HG03378 (cell line): ENCODE results near the gene FCHO1.
A peak's percentile ranks its signal among the peaks of the same experiment; 100 is the strongest.
"Not testable (repeated sequence)": the region's sequence is repeated elsewhere in the genome, so short reads cannot be mapped to it uniquely, and the experiment has no call there.

ENCODE experiments used
- ATAC-seq: cut with Tn5 transposase; IDR thresholded peaks from one replicate; pipeline ENCODE4 v1.9.1; 2021; ENCODE audit warnings: mild to moderate bottlenecking, moderate library complexity; ENCODE audit not compliant: unreplicated experiment

Gene FCHO1

DNA sequence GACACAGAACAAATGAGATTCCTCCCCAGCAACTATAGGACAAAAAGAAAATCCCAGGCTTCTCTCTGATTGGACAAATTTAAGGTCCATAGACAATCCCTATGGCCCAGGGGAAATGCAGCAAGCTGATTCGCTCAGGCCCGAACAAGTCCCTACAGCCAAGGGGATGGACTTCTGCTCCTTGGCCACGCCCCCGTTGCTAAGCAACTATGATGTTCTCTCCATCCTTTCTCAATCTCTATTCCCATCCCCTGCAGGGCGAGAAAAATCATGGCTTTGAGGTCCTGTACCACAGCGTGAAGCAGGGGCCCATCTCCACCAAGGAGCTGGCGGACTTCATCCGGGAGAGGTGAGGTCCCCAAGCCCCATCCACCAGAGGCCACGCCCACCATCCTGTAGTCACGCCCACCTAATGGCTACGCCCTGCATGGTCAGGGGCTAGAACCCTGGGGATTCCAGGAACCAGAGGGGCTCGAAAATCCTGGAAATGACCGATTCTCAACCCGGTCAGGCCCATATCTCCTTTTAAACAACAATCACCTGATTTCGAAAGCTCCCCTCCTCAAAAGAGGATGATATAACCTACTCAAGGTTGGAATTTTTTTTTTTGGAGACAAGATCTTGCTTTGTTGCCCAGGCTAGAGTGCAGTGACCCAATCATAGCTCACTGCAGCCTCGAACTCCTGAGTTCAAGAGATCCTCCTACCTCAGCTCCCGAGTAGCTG, 11.4 kb downstream of the FCHO1 start:
- no peak for ATAC-seq

DNA sequence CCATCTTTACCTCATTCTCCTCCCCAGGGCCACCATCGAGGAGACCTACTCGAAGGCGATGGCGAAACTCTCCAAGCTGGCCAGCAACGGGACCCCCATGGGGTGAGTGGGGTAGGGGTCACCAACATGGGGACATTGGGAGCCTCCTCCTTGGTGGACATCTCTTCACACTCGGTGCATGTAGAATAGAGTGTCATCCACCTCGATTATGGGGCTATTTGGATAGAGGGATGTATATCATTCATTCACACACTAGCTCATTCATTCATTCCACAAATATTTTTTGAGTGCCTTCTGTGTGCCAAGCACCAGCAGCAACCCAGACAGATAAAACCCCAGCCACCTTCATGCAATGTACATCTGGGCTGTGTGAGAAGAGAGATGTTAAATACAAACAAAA, 13.1 kb downstream of the FCHO1 start:
- ATAC-seq, result no peak

DNA sequence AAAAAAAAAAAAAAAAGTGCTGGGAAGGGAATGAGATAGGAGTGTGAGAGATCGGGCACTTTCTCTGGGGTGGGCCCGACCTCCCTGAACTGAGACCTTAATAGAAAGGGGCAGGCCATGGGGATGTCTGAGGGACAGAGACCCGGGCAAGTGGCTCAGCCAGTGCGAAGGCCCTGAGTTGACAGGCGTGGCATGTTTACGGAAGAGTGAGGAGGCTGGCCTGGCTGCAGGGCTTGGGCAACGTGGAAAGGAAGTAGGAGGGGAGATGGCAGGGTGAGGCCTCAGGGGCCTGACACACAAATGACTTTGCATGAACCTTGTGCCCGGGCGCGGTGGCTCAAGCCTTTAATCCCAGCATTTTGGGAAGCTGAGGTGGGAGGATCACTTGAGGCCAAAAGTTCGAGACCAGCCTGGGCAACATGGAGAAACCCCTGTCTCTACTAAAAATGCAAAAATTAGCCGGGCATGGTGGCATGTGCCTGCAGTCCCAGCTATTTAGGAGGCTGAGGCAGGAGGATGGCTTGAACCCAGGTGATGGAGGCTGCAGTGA, 13.9 kb downstream of the FCHO1 start:
- no peak for ATAC-seq

DNA sequence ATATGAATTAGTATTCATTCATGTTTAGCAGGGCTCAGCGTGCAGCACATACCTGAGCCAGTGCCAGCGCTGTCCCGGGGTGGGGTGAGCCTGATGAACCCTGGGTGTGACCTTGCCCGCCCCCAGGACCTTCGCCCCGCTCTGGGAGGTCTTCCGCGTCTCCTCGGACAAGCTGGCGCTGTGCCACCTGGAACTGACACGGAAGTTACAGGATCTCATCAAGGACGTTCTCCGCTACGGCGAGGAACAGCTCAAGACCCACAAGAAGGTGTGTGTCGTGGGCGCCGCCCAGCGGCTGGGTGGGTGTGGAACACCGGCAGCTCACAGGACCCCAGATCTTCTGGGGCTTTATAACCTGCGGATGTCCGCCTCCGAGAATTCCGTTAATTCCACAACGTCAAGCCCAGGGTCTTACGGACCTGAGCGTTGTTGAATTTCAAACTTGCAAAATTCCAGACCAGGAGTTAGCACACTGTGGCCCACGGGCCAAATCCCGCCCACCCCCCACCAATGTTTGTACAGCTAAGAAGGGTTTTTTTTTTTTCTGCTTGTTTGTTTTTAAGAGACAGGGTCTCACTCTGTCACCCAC, 15.4 kb downstream of the FCHO1 start:
- no peak for ATAC-seq

DNA sequence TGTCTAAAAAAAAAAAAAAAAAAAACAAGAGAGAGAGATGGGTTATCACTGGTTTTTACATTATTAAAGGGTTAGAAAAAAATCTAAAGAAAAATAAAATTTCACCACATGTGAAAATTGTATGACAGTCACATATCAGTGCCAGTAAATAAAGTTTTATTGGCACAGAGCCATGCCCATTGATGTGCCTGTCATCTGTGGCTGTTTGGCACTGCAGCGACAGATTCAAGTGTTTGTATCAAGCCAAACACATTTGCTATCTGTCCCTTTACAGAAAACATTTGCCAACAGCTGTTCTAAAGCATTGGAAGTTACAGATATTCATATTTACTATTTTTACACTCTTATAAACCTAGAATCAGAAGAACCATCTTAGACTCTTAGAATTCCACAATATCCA, 16.3 kb downstream of the FCHO1 start:
- ATAC-seq, result no peak

DNA sequence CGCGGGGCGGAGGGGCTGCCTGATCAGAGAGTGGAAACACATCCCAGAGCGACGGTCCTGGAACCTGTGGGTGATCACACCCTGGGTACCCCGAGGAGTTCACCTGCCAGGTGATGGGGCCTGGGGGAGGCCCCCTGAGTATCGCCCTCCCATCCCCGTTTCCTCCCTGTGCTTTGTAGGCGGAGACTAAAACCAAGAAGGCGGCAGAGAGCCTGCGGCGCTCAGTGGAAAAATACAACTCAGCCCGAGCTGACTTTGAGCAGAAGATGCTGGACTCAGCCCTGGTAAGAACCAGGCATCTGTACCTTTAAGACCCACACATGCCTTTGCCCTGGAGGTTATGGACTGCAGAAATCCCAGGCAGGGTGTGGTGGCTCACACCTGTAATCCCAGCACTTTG, 19.3 kb downstream of the FCHO1 start:
- ATAC-seq, result no peak

DNA sequence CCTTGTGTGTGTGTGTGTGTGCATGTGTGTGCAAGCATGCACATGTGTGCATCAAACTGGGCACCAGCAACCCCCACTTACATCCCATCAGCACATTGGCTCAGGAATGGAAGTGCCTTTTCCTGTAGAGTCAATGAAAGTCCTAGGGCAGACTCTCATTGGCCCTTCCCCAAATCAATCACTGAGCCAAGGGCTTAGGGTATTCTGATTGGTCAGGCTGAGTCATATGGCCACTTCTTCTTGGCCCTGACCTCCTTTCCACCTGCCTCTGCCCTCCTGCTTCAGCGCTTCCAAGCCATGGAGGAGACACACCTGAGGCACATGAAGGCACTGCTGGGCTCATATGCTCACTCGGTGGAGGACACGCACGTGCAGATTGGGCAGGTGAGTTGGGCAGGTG, 20.9 kb downstream of the FCHO1 start:
- no peak for ATAC-seq

DNA sequence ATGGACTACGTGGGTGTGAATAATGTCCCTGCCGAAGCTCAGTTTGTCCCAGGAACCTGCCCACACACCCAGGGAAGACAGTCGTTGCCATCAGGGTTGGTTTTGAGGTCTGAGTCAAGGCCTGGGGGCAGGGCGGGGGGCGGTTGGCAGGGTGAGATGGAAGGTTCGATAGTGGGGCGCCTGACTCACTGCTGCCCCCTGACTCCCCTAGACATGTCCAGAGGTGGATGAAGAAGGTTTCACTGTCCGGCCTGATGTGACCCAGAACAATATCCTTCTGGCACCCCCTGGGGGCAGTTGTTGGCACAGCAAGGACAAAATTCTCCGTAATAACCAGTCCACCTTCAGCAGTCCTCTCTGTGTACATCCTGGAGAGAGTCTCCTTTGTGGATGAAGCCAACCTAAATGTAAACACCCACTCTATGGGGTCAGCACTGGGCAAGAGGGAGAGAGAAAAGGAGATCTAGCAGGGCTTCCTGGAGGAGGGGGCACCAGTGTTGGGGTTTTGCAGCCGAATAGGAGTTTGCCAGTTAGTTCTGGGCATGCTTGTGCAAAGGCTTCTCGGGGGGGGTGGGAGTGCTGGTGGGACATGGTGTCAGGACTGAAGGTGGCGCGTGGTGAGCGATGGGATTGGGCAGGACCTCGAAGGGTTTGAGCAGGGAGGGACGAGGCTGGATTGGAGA, 24.1 kb downstream of the FCHO1 start:
- ATAC-seq, result no peak

DNA sequence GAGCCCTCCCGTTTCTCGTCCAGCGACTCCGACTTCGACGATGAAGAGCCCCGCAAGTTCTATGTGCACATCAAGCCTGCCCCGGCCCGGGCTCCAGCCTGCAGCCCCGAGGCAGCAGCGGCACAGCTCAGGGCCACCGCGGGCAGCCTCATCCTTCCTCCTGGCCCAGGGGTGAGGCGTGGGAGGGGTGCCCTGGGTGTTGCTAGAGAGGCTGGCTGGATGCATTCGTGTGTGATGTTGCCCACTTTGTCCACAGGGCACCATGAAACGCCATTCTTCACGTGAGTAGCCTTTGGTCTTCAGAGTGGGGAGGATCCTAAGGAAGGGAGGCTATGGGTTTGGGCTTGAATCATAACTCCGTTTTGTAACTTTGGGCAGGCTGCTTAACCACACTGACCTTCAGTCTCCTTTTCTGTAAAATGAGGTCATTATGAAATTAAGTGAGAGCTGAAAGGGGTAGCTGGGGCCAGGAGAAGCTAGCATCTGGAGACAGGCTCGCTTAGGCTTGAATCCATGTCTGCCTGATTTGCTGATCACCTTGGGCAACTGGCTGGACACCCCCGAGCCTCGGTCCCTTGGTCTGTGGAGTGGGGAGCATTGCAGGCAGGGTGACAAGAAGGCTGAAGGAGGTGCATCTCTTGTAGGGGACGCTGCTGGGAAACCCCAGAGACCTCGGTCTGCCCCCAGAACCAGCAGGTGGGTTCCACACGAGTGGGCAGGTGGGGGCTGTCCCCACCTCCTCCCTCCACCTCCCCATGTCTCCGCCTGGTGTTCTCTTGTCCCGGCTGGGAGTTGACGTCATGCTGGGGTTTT, 24.9 kb downstream of the FCHO1 start:
- peak; percentile 59 for ATAC-seq

DNA sequence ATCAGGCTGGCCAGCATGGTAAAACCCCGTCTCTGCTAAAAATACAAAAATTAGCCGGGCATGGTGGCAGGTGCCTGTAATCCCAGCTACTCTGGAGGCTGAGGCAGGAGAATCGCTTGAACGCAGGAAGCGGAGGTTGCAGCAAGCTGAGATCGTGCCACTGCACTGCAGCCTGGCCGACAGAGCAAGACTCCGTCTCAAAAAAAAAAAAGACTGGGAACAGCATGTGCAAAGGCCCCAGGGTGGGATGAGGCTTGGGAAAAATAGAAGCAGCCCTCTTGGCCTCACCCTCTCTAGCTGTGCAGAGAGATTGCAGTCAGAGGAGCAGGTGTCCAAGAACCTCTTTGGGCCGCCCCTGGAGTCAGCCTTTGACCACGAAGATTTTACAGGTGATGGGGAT, 26.6 kb downstream of the FCHO1 start:
- not testable (repeated sequence) for ATAC-seq

DNA sequence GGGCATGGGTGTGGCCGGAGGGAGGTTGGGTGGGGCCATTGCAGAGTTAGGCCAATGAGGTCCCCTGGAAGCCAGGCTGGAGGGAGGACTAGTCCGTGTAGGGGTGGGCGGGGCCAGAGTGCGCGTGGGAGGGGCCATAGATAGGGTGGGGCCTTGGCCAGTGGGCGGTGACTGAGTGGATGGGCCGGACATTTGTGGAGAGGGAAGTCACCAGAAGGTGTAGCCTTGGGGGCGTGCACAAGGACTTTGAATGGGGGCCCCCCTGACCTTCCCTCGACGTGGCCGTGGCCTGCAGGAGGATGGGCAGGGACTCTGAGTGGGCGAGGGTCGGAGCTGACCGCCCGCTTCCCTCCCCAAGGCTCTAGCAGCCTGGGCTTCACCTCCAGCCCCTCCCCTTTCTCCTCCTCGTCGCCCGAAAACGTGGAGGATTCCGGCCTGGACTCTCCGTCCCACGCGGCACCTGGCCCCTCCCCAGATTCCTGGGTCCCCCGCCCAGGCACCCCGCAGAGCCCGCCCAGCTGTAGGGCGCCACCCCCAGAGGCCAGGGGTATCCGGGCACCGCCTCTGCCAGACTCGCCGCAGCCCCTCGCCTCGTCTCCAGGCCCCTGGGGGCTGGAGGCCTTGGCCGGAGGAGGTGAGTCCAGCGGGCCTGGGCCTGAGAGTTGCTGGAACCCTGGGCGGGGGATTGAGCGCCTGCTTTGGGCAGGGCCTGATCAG, 27.1 kb downstream of the FCHO1 start:
- no peak for ATAC-seq

DNA sequence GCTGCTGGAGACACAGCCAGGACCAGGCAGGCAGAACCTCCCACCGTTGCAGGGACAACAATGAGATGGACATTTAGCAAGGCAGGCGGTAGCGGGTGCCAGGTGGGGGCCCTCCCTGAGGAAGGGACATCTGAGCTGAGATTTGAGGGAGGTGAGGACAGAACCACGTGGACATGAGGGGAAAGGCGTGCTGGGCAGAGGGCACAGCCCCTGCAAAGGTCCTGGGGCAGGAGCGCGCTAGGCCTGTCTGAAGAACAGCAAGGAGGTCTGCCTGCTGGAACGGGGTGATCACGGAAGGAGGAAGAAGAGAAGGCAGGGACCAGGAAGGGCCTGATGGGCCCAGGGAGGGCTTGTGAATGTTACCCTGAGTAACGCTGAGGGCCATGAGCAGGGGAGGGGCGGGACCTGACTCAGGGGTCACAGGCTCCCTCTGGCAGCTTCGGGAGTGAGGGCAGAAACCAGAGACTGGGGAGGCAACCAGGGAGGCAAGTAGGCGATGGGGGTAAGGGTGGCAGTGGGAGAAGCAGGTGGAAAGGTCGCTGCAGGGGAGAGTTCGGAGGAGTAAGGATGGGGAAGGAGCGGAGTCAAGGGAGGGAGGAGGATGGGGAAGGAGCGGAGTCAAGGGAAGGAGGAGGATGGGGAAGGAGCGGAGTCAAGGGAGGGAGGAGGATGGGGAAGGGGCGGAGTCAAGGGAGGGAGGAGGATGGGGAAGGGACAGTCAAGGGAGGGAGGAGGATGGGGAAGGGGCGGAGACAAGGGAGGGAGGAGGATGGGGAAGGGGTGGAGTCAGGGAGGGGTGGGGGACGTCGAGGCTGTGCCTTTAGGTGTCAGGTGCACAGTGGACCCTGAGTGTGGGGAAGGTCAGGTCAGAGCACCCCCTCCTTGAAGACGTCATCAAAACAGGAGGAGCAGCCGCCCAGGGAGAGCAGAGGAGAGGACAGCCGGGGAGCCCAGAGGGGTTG, 28.0 kb downstream of the FCHO1 start:
- no peak for ATAC-seq

DNA sequence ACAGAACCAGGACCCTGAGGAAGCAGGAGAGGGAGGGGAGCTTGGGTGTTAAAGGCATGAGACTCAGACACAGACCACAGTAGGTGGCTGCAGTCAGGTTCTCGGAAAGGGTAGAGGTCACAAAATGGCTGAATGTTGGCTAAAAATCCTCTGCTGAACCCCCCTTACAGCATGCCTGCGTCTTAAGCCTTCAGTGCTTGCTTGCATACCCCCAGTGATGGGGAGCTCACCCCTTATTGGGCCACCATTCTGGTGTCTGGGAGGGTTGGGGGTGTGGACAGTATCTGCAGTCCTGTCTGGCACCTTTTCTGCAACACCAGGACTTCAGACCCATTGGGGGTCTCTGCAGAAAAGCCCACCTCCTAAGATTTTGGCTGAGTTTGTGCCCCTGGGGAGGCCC, 29.5 kb downstream of the FCHO1 start:
- no peak for ATAC-seq

DNA sequence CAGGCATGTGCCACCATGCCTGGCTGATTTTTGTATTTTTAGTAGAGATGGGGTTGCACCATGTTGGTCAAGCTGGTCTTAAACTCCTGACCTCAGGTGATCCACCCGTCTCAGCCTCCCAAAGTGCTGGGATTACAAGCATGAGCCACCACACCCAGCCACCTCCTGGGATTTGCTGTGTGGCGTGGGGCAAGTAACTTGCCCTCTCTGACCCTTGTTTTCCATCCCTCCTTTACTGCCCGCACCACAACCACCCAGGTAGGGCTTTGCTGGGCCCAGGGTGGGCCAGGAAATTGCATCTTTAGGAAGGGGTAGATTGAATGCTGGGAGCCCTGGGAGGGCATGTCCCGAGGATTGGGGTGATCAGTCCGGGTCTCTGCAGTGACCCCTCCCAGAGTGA, 32.4 kb downstream of the FCHO1 start:
- ATAC-seq, result not testable (repeated sequence)

DNA sequence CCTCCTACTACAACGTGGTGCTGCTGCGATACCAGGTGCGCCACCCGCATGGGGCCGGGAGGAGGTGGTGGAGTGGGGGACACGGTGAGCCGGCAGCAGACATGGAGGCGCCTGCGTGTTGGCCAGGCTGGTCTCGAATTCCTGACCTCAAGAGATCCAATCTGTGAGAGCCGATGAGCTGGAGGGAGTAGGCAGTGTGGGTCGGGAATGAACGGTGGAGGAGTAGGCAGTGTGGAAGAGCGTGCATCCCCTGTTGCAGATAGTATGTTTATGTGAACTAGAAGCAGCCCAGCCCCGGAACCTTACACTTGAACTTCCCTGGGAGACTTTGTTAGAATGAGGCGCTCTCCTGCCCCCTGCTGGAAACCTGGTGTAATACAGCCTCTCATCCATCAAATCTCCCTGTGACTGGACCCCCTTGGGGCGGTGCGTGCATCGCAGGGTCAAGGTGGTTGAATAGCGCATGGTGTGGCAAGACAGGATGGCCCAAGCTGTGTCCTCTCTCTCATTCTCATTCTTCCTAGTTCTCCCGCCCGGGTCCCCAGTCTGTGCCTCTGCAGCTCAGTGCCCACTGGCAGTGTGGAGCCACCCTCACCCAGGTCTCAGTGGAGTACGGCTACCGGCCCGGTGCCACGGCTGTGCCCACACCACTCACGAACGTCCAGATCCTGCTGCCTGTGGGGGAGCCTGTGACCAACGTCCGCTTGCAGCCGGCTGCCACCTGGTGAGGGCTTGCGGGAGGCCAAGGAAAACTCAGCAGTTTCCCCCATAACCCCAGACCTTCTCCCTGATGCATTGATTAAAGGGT, 33.1 kb downstream of the FCHO1 start:
- no peak for ATAC-seq

DNA sequence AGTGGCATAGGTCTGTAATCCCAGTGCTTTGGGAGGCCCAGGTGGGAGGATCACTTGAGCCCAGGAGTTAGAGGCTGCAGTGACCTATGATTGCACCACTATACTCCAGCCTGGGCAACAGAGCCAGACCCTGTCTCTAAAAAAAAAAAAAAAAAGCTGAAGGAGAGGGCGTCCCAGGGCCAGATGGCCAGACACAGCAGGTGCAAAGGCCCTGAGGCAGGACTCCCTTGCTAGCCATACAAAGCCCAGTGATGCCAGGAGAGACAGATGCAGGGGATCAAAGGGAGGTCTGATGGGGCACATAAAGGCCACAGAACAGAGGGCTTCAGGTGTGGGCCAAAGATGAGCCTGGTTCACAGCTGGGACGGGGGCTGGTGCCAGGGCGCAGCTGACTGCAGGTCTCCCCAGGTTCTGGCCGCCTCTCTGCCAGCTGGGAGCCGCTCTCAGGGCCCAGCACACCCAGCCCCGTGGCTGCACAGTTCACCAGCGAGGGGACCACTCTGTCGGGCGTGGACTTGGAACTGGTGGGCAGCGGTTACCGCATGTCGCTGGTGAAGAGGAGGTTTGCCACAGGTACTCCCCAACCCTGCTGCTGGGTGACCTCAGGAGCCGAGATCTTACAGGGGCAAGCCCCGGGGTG, 36.1 kb downstream of the FCHO1 start:
- ATAC-seq, result no peak

DNA sequence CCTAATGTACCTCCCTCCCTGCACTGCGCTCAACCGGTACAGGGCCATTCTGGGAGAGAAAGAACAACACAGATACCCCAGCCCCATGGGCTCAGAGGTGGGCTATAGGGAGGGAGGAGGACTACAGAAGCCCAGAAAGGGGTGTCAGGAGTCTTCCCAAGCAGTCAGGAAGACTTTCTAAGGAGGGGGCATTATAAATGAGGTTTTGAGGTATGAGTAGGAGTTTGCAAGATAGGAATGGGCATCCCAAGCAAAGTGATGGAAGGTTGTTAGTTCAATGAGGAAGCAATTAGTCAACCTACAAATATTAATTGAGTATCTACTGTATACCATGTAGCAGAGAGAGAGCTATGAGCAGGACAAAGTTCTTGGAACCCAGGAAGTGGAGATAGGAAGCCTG, 37.4 kb downstream of the FCHO1 start:
- no peak for ATAC-seq
